HFFc6 (cell line): Measurements from ENCODE around the gene MBNL2. TPM values are rescaled to one million over a fixed set of nuclear protein-coding genes. Genes with fewer than 3 reads are reported as not detected.

Experiments used
- DNase-seq: peaks from one replicate; pipeline ENCODE4 v3.0.0-alpha.2; 2018
- H3K27ac Mint-ChIP-seq: 2 replicates; pipeline ENCODE4 v1.8.0; 2020; ENCODE audit warnings: mild to moderate bottlenecking, mixed read lengths
- H3K27me3 Mint-ChIP-seq: 2 replicates; pipeline ENCODE4 v1.8.0; 2021; ENCODE audit warnings: mild to moderate bottlenecking, moderate library complexity, mixed read lengths; ENCODE audit not compliant: insufficient read depth
- H3K36me3 Mint-ChIP-seq: 2 replicates; pipeline ENCODE4 v1.8.0; 2021; ENCODE audit warnings: low read depth, mixed read lengths
- H3K4me1 Mint-ChIP-seq: 2 replicates; pipeline ENCODE4 v1.8.0; 2020; ENCODE audit warnings: low read depth, mixed read lengths
- H3K4me3 Mint-ChIP-seq: 2 replicates; pipeline ENCODE4 v1.8.0; 2020; ENCODE audit warnings: mild to moderate bottlenecking, moderate library complexity, mixed read lengths
- H3K9me3 Mint-ChIP-seq: 2 replicates; pipeline ENCODE4 v1.8.0; 2020; ENCODE audit warnings: mild to moderate bottlenecking, mixed read lengths
- CTCF ChIP-seq: fragments of 200-600 bp; sonication (generic); IDR thresholded peaks from 2 replicates; pipeline ENCODE4 v1.5.0; 2021; ENCODE audit warnings: antibody characterized with exemption, mild to moderate bottlenecking
- total RNA-seq, 6 experiments: library from RNA; stranded (reverse); fragmentation: NEBNext Ultra II Directional; extraction: Animal tissue kit (Norgen Biotek cat#: 25700); gene quantifications; 2 replicates in 1 of 6; 3 replicates in 5 of 6; pipeline ENCODE4 v1.2.3, GENCODE V29; 2021

Gene MBNL2
- total RNA-seq, 6 experiments from 2014 or later, result 78.5 to 138 (median 99.8) TPM

DNA sequence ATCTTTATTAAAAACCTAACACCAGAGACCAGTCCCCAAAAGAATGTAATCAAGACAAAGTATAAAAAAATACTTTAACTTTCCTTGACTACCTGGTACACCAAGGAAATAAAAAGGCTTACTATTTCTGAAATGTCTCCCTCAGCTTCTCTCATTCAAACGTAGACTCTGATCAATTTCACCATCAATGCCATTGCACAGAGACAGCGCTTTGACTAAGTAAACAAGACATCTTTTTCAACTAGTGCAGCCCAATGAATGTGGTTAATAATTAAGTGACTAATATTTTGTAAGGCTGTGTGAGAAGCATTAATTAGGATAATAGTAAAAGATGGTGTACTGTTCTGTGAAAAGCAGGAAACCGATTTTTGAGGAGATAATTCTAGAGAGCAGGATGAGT is 204.6 kb downstream of the MBNL2 start:
- no peak for TF ChIP-seq CTCF
- Mint-ChIP-seq H3K4me3 (no peak overlapping the region), H3K36me3 (no peaks in the 10 kb centered on the region), H3K27ac (no peak overlapping the region), H3K9me3 (no peaks in the 10 kb centered on the region), H3K4me1 (peaks cover 24% of the 10 kb centered on the region), H3K27me3 (peaks cover 4% of the 10 kb centered on the region; the same call in 1 of the 2 replicates)
- DNase-seq, result no peak

GRCh38 chr13:97429681-97430081 is 207.5 kb downstream of the MBNL2 start:
- no peak for TF ChIP-seq CTCF
- Mint-ChIP-seq H3K4me3 (peak overlapping the region; percentile 79), H3K36me3 (no peaks in the 10 kb centered on the region), H3K9me3 (no peaks in the 10 kb centered on the region), H3K27ac (peak overlapping the region; percentile 61), H3K27me3 (peaks cover 4% of the 10 kb centered on the region), H3K4me1 (peaks cover 32% of the 10 kb centered on the region)
- peak; percentile 15 for DNase-seq

DNA sequence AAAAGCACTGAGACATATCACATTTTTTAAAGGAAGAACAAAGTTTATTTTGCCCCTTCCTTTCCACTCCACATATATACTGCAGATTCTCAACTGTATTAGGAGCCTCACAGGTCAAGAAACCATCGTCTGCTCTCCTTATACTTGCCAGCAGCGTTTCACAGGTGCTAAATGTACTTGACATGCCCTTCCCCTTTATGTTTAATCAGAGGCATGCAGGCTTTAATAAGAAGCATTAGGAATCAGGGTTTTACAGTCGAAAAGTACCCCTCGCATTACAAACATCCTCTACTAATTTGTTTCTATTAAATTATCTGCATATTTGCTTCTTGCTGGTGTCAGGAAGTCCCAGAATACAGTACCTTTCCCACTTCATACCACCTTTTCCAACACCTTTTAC is 208.2 kb downstream of the MBNL2 start:
- H3K27me3 Mint-ChIP-seq, result peaks cover 5% of the 10 kb centered on the region
- H3K27ac Mint-ChIP-seq, result peak overlapping the region; percentile 61
- H3K4me3 Mint-ChIP-seq, result peak overlapping the region; percentile 79
- no peaks in the 10 kb centered on the region for H3K9me3 Mint-ChIP-seq
- no peaks in the 10 kb centered on the region for H3K36me3 Mint-ChIP-seq
- no peak for TF ChIP-seq CTCF
- no peak for DNase-seq
- H3K4me1 Mint-ChIP-seq, result peaks cover 32% of the 10 kb centered on the region

DNA sequence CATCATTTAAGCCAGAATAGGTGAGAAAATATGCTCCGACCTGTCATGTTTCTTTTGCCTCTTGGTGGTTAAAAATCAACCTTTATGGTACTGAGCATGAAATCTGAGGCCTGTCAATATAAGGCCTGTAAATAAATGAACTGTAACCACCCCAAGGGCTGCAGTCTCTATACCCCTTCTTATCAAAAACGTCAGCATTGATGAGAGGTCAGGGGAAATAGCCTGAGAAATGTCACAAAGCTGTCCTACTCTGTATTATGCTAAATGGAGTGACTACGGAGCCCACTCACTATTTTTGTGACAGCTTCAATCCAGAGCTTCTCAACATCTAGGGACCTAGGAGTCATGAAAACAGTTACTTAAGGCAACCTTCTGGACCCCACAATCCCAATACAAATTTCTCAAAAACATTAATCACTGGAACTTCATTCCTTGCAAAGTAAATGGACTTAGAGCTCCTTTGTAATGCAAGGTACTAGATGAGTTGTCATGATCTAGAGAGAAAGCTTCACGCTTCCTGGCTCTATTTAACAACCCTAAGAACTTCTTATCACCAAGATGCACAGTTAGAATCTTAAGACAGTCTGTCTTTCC is 209.1 kb downstream of the MBNL2 start:
- H3K4me3 Mint-ChIP-seq, result peak overlapping the region; percentile 96
- TF ChIP-seq CTCF, result no peak
- H3K9me3 Mint-ChIP-seq, result no peaks in the 10 kb centered on the region
- H3K27ac Mint-ChIP-seq, result no peak overlapping the region
- no peaks in the 10 kb centered on the region for H3K36me3 Mint-ChIP-seq
- no peak for DNase-seq
- H3K4me1 Mint-ChIP-seq, result peaks cover 40% of the 10 kb centered on the region
- peaks cover 2% of the 10 kb centered on the region; the same call in 1 of the 2 replicates for H3K27me3 Mint-ChIP-seq

GRCh38 chr13:97432232-97432916 is 210.2 kb downstream of the MBNL2 start:
- H3K4me1 Mint-ChIP-seq, result peaks cover 46% of the 10 kb centered on the region

More at GRCh38 chr13:97432232-97432916, 210.2 kb downstream of the MBNL2 start:
- no peak for TF ChIP-seq CTCF
- Mint-ChIP-seq H3K27me3 (peaks cover 2% of the 10 kb centered on the region; the same call in 1 of the 2 replicates), H3K4me3 (peak overlapping the region; percentile 96), H3K27ac (peak overlapping the region; percentile 100), H3K9me3 (no peaks in the 10 kb centered on the region), H3K36me3 (no peaks in the 10 kb centered on the region)
- no peak for DNase-seq
